Measurements from ENCODE around the gene IFI27. TPM values are rescaled to one million over a fixed set of nuclear protein-coding genes. Genes with fewer than 3 reads are reported as not detected.

Gene IFI27
- total and polyA plus RNA-seq, 2 of the 8 experiments (the other 6 are each of a cell fraction or from before 2014, with no cell fraction given), result 0.76 to 2.2 TPM

DNA sequence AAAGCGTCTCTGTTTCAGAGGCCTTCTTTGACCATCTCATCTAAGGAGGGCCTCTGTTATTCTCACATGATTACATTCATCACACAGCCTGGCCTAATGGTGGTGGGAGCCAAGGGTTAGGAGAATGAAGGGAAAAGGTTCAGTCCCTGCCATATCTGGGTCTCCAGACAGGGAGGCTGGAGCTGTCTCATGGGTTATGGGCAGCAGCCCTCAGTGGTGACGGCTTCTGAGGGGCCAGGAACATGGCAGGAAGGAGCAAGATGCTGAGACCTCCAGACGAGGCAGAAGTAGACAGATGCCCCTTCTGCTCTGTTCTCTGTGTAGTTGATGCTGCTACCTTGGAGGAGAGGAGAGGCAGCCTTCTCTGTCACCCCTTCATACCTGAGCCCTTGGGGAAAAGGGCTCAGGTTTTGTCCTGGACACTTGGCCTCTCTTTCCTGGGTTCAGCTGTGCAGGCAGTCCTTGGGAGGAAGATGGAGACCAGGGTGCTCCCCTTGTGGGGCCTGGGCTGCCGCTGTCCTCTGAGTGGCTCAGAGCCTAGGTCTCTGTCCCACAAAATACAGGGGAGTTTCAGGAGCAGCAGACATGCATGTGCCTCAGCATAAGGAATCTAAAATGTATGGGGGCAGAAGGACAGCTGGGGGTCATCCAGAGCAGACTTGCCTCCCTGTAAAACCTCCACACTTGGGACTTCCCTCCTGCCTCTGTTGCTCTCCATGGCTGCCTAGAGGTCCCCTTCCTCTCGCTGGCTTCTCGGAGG lies 15.3 kb downstream of the IFI27 start:
- Histone ChIP-seq H2AFZ (ENCODE audit: low read length) (no peak overlapping the region), H2BK12ac (ENCODE audit: low read depth, low read length) (0 out of 2 replicates have a peak overlapping the region, but pooled peaks have one; percentile 9), H3K4ac (replicated peaks; ENCODE audit: insufficient read length, low read depth, low read length) (no peak overlapping the region), H2AK5ac (ENCODE audit: low read depth, low read length) (no peak overlapping the region), H3K4me2 (ENCODE audit: insufficient read depth in 1 of 2, low read depth in 2 of 2, low read length in 2 of 2) (no peak overlapping the region), H2BK20ac (ENCODE audit: low read length) (no peak overlapping the region), H3K27me3 (replicated peaks in 1 of 4; ENCODE audit: control insufficient read depth in 3 of 4, extremely low read depth in 1 of 4, insufficient read depth in 3 of 4, low read length in 3 of 4) (peaks cover 0 to 2% (median 0%) of the 10 kb centered on the region in 4 experiments; a peak in 2 of 7 replicates), H4K20me1 (replicated peaks in 1 of 2; ENCODE audit: control insufficient read depth in 1 of 2, insufficient read depth in 2 of 2, low read length in 2 of 2) (no peaks in the 10 kb centered on the region), H3K9me3 (ENCODE audit: insufficient read depth in 2 of 2, low read depth in 1 of 2, low read length in 1 of 2) (no peaks in the 10 kb centered on the region), H3K23me2 (ENCODE audit: low read depth, low read length) (peaks cover 9% of the 10 kb centered on the region; the same call in 1 of the 2 replicates), H3K14ac (ENCODE audit: insufficient read length) (no peak overlapping the region), H4K8ac (ENCODE audit: extremely low read depth, insufficient read depth, low read length) (no peak overlapping the region), H3K9ac (replicated peaks in 1 of 4; ENCODE audit: extremely low read depth in 1 of 4, low read depth in 3 of 4, low read length in 3 of 4) (no peak overlapping the region), H4K91ac (replicated peaks; ENCODE audit: insufficient read length, low read length) (no peak overlapping the region), H3K23ac (ENCODE audit: insufficient read length) (no peak overlapping the region), H3K79me2 (ENCODE audit: control insufficient read depth in 1 of 2, insufficient read depth in 2 of 2, low read length in 2 of 2) (no peaks in the 10 kb centered on the region), H3K56ac (replicated peaks; ENCODE audit: insufficient read length, low read depth, low read length) (no peak overlapping the region), H3K36me3 (ENCODE audit: control insufficient read depth in 2 of 4, insufficient read depth in 4 of 4, low read length in 3 of 4) (no peaks in the 10 kb centered on the region), H4K5ac (ENCODE audit: insufficient read length, low read depth, low read length) (no peak overlapping the region), H2BK15ac (ENCODE audit: low read length) (no peak overlapping the region), H3K27ac (ENCODE audit: low read depth, low read length) (no peak overlapping the region), H3K4me3 (ENCODE audit: extremely low read depth in 1 of 4, insufficient read depth in 2 of 4, low read depth in 3 of 4, low read length in 4 of 4) (no peak overlapping the region), H2BK5ac (ENCODE audit: low read depth, low read length) (no peak overlapping the region), H3K4me1 (replicated peaks in 1 of 4; ENCODE audit: control insufficient read depth in 3 of 4, insufficient read depth in 4 of 4, low read length in 3 of 4) (peaks cover 0 to 4% (median 2%) of the 10 kb centered on the region in 4 experiments; a peak in 3 of 7 replicates), H3K18ac (ENCODE audit: extremely low read depth, low read length) (no peak overlapping the region), H2BK120ac (replicated peaks; ENCODE audit: low read depth, low read length) (no peak overlapping the region), H3K79me1 (ENCODE audit: low read depth, low read length) (no peaks in the 10 kb centered on the region)
- DNase-seq (ENCODE audit: low read depth in 1 of 2, low spot score in 2 of 2) (peak in 1 of 2 experiments; percentile 22), FAIRE-seq (no peak)
- CTCF ChIA-PET (ENCODE audit: partially characterized antibody), result interaction anchor here (0.6 to 2.2 kb wide), 3 partner anchors 12 to 179 kb away, joined by 3 to 12 read pairs (median 6); no protein-coding TSS in a partner anchor
- WGBS, 2 experiments (ENCODE audit: extremely low coverage in 1 of 2, insufficient coverage in 1 of 2, insufficient read length in 1 of 2, insufficient replicate concordance in 2 of 2, low coverage in 1 of 2, low lambda C conversion rate in 2 of 2, missing lambda C conversion rate in 1 of 2), result 87% methylated on average over 6 of the region's 6 CpGs; no CpG with 5 or more reads in 1 of the 2 experiments
- POLR2A ChIA-PET (ENCODE audit: partially characterized antibody), result no interaction called here
- TF ChIP-seq CREB1 (IDR thresholded peaks at IDR 0.05), result no peak
- TF ChIP-seq CHD2 (IDR thresholded peaks at IDR 0.05; ENCODE audit: low read length), result no peak
- no peak for TF ChIP-seq POU5F1 (IDR thresholded peaks at IDR 0.05; ENCODE audit: low read depth, low read length)
- TF ChIP-seq ZNF274 (IDR thresholded peaks at IDR 0.05; ENCODE audit: borderline replicate concordance, extremely low read depth, low read length), result no peak
- TF ChIP-seq MAFK (IDR thresholded peaks at IDR 0.05; ENCODE audit: low read depth, low read length), result no peak
- TF ChIP-seq NANOG (IDR thresholded peaks at IDR 0.05; ENCODE audit: insufficient read depth, low read depth, low read length, poor library complexity, severe bottlenecking), result no peak
- TF ChIP-seq KDM1A (IDR thresholded peaks at IDR 0.05; ENCODE audit: borderline replicate concordance, low read length), result no peak
- no peak for TF ChIP-seq CBX8 (IDR thresholded peaks at IDR 0.05; ENCODE audit: borderline replicate concordance, low read depth, low read length)
- TF ChIP-seq, protein P1, sequence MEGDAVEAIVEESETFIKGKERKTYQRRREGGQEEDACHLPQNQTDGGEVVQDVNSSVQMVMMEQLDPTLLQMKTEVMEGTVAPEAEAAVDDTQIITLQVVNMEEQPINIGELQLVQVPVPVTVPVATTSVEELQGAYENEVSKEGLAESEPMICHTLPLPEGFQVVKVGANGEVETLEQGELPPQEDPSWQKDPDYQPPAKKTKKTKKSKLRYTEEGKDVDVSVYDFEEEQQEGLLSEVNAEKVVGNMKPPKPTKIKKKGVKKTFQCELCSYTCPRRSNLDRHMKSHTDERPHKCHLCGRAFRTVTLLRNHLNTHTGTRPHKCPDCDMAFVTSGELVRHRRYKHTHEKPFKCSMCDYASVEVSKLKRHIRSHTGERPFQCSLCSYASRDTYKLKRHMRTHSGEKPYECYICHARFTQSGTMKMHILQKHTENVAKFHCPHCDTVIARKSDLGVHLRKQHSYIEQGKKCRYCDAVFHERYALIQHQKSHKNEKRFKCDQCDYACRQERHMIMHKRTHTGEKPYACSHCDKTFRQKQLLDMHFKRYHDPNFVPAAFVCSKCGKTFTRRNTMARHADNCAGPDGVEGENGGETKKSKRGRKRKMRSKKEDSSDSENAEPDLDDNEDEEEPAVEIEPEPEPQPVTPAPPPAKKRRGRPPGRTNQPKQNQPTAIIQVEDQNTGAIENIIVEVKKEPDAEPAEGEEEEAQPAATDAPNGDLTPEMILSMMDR (IDR thresholded peaks at IDR 0.05; ENCODE audit: control extremely low read depth in 1 of 3, insufficient read depth in 1 of 3, low read depth in 1 of 3, low read length in 3 of 3), result no peak
- TF ChIP-seq TAF1 (IDR thresholded peaks at IDR 0.05; ENCODE audit: low read depth, low read length), result no peak
